Measurements from ENCODE around the gene CRYL1.

- TF ChIP-seq ZNF121 (CRISPR knock-in tag; IDR thresholded peaks at IDR 0.05) (no peak), NFATC3 (CRISPR knock-in tag; IDR thresholded peaks at IDR 0.05) (no peak), KLF15 (CRISPR knock-in tag; IDR thresholded peaks at IDR 0.05; ENCODE audit: borderline replicate concordance) (no peak)
These were observed 33.0 kb downstream of the CRYL1 start for GRCh38 chr13:20492641-20493040.

Data from HepG2 (cell line).